ENCODE data around the gene JADE3. TPM values are rescaled to one million over a fixed set of nuclear protein-coding genes. Genes with fewer than 3 reads are reported as not detected.

JADE3 gene
- polyA plus RNA-seq, 4 donors, result 1.1 to 11.5 (median 2.4) TPM

DNA sequence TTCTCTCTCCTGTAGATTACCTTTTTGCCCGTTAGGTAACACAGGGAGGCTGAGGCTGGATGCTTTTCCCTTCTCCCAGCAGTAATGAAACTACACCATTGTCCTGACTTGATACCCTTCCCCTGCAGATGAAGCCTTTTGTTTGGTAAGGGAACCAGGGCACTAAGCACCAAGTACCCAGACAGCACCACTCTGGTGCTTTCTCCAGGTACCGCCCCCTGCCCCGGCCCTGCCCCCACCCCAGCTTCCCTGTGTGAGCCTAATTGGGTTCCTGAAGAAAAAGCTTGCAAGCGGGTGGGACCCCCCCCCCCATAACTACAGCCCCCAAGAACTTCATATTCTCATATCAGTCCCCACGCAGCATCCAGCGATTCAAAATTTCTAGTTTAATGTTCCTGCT is 79.8 kb downstream of the JADE3 start:
- peaks cover 0 to 2% (median 0%) of the 10 kb centered on the region in 3 donors for H3K27me3 ChIP-seq (ENCODE audit: control insufficient read depth in 3 of 3, insufficient read depth in 3 of 3, low read length in 3 of 3)
- no peak for DNase-seq
- H3K4me3 ChIP-seq (ENCODE audit: low read depth in 1 of 3, low read length in 3 of 3), result no peak overlapping the region
- 85 to 93% (median 90%) methylated on average over 6 of the region's 6 CpGs for WGBS, 3 donors
- no peaks in the 10 kb centered on the region for H3K9me3 ChIP-seq (ENCODE audit: control insufficient read depth in 2 of 2, insufficient read depth in 1 of 2, low read depth in 1 of 2, low read length in 1 of 2)
- no peak for FAIRE-seq
- no peak overlapping the region for H3K27ac ChIP-seq (ENCODE audit: low read depth in 1 of 3, low read length in 2 of 3)
- H3K4me1 ChIP-seq (ENCODE audit: control insufficient read depth in 3 of 3, insufficient read depth in 2 of 3, low read depth in 1 of 3, low read length in 2 of 3), result no peaks in the 10 kb centered on the region
- no peaks in the 10 kb centered on the region for H3K36me3 ChIP-seq (ENCODE audit: control insufficient read depth in 3 of 3, insufficient read depth in 2 of 3, low read depth in 1 of 3, low read length in 3 of 3)

DNA sequence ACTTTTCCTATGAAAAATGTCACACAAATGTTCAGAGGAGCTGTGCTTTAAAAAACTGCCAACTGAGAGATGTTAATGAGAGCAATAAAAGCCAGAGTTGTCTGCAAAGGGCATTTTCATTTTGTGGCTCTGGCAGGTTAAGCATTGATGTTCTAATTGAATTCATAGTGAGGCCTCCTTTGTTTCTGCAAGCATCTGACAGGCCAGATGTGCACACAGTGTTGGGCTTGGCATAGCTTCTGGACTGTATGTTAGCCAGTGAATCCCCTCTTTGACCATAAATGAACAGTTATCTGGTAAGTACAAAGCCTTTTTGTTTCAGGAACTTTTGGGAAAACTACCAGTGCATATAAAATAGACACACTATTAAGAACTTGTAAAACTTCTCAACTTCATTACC is 81.9 kb downstream of the JADE3 start:
- H3K9me3 ChIP-seq (ENCODE audit: control insufficient read depth in 2 of 2, insufficient read depth in 1 of 2, low read depth in 1 of 2, low read length in 1 of 2), result peaks cover 0 to 4% of the 10 kb centered on the region in 2 donors
- peaks cover 0 to 6% (median 0%) of the 10 kb centered on the region in 3 donors for H3K36me3 ChIP-seq (ENCODE audit: control insufficient read depth in 3 of 3, insufficient read depth in 2 of 3, low read depth in 1 of 3, low read length in 3 of 3)
- H3K27ac ChIP-seq (ENCODE audit: low read depth in 1 of 3, low read length in 2 of 3), result no peak overlapping the region
- FAIRE-seq (no peak), DNase-seq (no peak)
- peaks cover 0 to 2% (median 0%) of the 10 kb centered on the region in 3 donors for H3K27me3 ChIP-seq (ENCODE audit: control insufficient read depth in 3 of 3, insufficient read depth in 3 of 3, low read length in 3 of 3)
- no peaks in the 10 kb centered on the region for H3K4me1 ChIP-seq (ENCODE audit: control insufficient read depth in 3 of 3, insufficient read depth in 2 of 3, low read depth in 1 of 3, low read length in 2 of 3)
- no peak overlapping the region for H3K4me3 ChIP-seq (ENCODE audit: low read depth in 1 of 3, low read length in 3 of 3)

DNA sequence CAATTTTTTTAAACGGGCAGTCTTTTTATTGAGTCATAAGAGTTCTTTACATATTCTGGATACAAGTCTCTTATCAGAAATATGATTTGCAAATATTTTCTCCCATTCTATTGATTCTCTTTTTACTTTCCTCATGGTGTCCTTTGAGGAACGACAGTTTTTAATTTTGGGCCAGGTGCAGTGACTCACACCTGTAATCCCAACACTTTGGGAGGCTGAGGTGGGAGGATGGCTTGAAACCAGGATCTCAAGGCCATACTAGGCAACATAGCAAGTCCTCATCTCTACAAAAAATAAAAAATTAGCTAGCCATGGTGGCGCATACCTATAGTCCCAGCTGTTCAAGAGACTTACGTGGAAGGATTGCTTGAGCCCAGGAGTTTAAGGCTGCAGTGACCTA is 99.9 kb downstream of the JADE3 start:
- Histone ChIP-seq H3K9me3 (ENCODE audit: control insufficient read depth in 2 of 2, insufficient read depth in 1 of 2, low read depth in 1 of 2, low read length in 1 of 2) (no peaks in the 10 kb centered on the region), H3K4me3 (ENCODE audit: low read depth in 1 of 3, low read length in 3 of 3) (no peak overlapping the region), H3K36me3 (ENCODE audit: control insufficient read depth in 3 of 3, insufficient read depth in 2 of 3, low read depth in 1 of 3, low read length in 3 of 3) (no peaks in the 10 kb centered on the region), H3K27me3 (ENCODE audit: control insufficient read depth in 3 of 3, insufficient read depth in 3 of 3, low read length in 3 of 3) (no peaks in the 10 kb centered on the region), H3K4me1 (ENCODE audit: control insufficient read depth in 3 of 3, insufficient read depth in 2 of 3, low read depth in 1 of 3, low read length in 2 of 3) (no peaks in the 10 kb centered on the region), H3K27ac (ENCODE audit: low read depth in 1 of 3, low read length in 2 of 3) (no peak overlapping the region)
- DNase-seq, result no peak
- no peak for FAIRE-seq
- WGBS, 3 donors, result 87 to 99% (median 95%) methylated on average over 4 of the region's 4 CpGs

DNA sequence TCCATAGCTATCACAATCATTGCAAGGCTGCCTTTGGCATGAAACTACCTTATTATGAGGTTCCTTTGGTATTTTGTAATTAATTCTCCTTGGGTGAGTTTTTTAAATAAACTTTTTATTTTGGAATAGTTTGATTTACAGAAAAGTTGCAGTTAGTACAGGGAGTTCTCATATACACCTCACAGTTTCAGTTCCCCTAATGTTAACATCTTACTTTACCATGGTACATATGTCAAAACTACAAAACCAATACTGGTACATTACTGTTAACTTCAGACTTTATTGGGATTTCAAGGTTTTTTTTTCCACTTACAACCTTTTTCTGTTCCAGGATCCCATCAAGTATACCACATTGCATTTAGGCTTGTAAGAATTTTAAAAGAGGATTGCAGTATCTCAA is 114.0 kb downstream of the JADE3 start:
- no peaks in the 10 kb centered on the region for H3K27me3 ChIP-seq (ENCODE audit: control insufficient read depth in 3 of 3, insufficient read depth in 3 of 3, low read length in 3 of 3)

DNA sequence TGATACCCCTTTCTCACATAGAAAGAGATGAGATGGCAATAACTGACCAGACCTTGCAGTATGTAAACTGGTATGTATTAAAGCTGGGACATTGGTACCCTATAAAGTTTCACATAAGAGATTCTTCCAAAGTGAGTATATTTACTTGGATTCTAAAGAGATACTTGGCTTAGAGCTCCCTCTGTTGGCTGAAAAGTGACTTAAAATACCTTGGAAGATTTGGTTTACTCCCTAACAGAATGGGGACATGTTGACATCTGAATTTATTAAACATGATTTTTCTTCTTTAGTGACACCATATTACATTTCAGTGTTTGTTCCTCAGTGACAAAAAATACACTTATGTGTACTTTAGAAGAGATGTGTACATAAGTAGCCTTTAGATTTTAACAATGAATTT is 118.1 kb downstream of the JADE3 start:
- Histone ChIP-seq H3K4me3 (ENCODE audit: low read depth in 1 of 3, low read length in 3 of 3) (no peak overlapping the region), H3K9me3 (ENCODE audit: control insufficient read depth in 2 of 2, insufficient read depth in 1 of 2, low read depth in 1 of 2, low read length in 1 of 2) (no peaks in the 10 kb centered on the region), H3K36me3 (ENCODE audit: control insufficient read depth in 3 of 3, insufficient read depth in 2 of 3, low read depth in 1 of 3, low read length in 3 of 3) (peaks cover 0 to 7% (median 1%) of the 10 kb centered on the region in 3 donors), H3K27ac (ENCODE audit: low read depth in 1 of 3, low read length in 2 of 3) (no peak overlapping the region), H3K27me3 (ENCODE audit: control insufficient read depth in 3 of 3, insufficient read depth in 3 of 3, low read length in 3 of 3) (no peaks in the 10 kb centered on the region), H3K4me1 (ENCODE audit: control insufficient read depth in 3 of 3, insufficient read depth in 2 of 3, low read depth in 1 of 3, low read length in 2 of 3) (peaks cover 0 to 4% (median 0%) of the 10 kb centered on the region in 3 donors)
- DNase-seq, result peak; percentile 55 to 62
- FAIRE-seq, result no peak

More for the DNA sequence above, 114.0 kb downstream of the JADE3 start:
- H3K27ac ChIP-seq (ENCODE audit: low read depth in 1 of 3, low read length in 2 of 3), result no peak overlapping the region
- DNase-seq (no peak), FAIRE-seq (no peak)
- H3K9me3 ChIP-seq (ENCODE audit: control insufficient read depth in 2 of 2, insufficient read depth in 1 of 2, low read depth in 1 of 2, low read length in 1 of 2), result no peaks in the 10 kb centered on the region
- H3K4me3 ChIP-seq (ENCODE audit: low read depth in 1 of 3, low read length in 3 of 3), result no peak overlapping the region
- no peaks in the 10 kb centered on the region for H3K4me1 ChIP-seq (ENCODE audit: control insufficient read depth in 3 of 3, insufficient read depth in 2 of 3, low read depth in 1 of 3, low read length in 2 of 3)
- H3K36me3 ChIP-seq (ENCODE audit: control insufficient read depth in 3 of 3, insufficient read depth in 2 of 3, low read depth in 1 of 3, low read length in 3 of 3), result peaks cover 0 to 3% (median 1%) of the 10 kb centered on the region in 3 donors

DNA sequence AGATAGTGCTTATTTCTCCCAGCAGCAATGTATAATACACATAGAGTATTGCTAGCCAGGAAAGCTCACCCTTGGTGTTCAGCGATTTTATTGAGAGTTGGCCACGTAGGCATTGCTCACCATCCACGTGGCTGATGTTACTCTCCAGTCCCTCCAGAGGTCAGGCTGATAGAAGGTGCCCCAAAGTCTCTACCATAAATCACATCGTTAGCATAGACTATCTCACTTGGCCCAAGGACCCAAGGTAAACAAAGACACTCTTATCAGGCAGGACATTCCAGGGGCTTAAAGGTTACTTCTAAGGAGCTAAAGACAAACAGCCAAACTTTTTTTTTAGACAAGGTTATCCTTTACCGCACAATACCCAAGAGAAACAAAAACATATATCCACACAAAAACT is 135.8 kb downstream of the JADE3 start:
- no peaks in the 10 kb centered on the region for H3K4me1 ChIP-seq (ENCODE audit: control insufficient read depth in 3 of 3, insufficient read depth in 2 of 3, low read depth in 1 of 3, low read length in 2 of 3)
- peak overlapping the region in 1 of 3 donors; percentile 79 for H3K27ac ChIP-seq (ENCODE audit: low read depth in 1 of 3, low read length in 2 of 3)
- peaks cover 0 to 1% of the 10 kb centered on the region in 2 donors for H3K9me3 ChIP-seq (ENCODE audit: control insufficient read depth in 2 of 2, insufficient read depth in 1 of 2, low read depth in 1 of 2, low read length in 1 of 2)
- FAIRE-seq, result no peak
- no peak overlapping the region for H3K4me3 ChIP-seq (ENCODE audit: low read depth in 1 of 3, low read length in 3 of 3)
- WGBS, 3 donors, result 21 to 47% (median 27%) methylated on average over 5 of the region's 5 CpGs
- no peaks in the 10 kb centered on the region for H3K36me3 ChIP-seq (ENCODE audit: control insufficient read depth in 3 of 3, insufficient read depth in 2 of 3, low read depth in 1 of 3, low read length in 3 of 3)
- DNase-seq, result peak; percentile 70 to 72
- H3K27me3 ChIP-seq (ENCODE audit: control insufficient read depth in 3 of 3, insufficient read depth in 3 of 3, low read length in 3 of 3), result no peaks in the 10 kb centered on the region

DNA sequence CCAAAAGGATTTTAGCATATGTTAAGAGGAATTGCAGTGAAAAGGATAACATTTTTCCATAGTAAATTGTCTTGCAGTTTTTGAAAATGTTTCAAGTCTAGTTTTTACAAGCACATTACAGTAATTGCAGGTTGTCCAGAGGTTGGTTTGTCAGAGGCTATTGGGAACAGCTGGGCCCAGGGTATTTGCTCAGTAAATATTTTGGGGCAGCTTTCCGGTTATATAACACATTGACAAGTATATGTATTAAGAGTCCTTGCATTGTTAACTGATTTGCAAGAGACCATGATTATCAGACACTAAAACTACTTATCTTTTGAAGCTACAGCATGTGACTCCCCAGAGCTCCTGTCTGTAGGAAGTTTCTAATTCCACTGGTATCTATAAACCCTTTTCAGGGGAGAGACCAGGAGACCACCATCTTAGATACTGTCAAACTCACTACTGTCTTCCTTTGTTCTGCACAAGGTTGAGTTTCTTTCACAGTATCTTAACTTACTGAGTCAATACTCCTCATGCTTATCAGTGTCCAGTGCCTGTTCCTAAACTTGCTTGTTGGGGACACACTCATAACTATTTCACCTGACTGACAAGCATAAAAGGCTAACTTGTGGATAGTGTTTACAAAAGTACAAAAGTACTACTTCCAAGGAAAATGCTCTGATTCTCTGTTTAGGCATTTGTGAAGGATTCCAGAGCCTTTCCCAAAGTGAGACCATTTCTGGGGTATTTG is 147.1 kb downstream of the JADE3 start:
- FAIRE-seq (no peak), DNase-seq (no peak)
- 36 to 74% (median 42%) methylated on average over 1 of the region's 1 CpG for WGBS, 3 donors
- H3K4me1 ChIP-seq (ENCODE audit: control insufficient read depth in 3 of 3, insufficient read depth in 2 of 3, low read depth in 1 of 3, low read length in 2 of 3), result peaks cover 0 to 7% (median 0%) of the 10 kb centered on the region in 3 donors
- H3K36me3 ChIP-seq (ENCODE audit: control insufficient read depth in 3 of 3, insufficient read depth in 2 of 3, low read depth in 1 of 3, low read length in 3 of 3), result peaks cover 0 to 15% (median 0%) of the 10 kb centered on the region in 3 donors
- H3K27me3 ChIP-seq (ENCODE audit: control insufficient read depth in 3 of 3, insufficient read depth in 3 of 3, low read length in 3 of 3), result no peaks in the 10 kb centered on the region
- no peak overlapping the region for H3K4me3 ChIP-seq (ENCODE audit: low read depth in 1 of 3, low read length in 3 of 3)
- peak overlapping the region in 1 of 3 donors; percentile 2 for H3K27ac ChIP-seq (ENCODE audit: low read depth in 1 of 3, low read length in 2 of 3)
- no peaks in the 10 kb centered on the region for H3K9me3 ChIP-seq (ENCODE audit: control insufficient read depth in 2 of 2, insufficient read depth in 1 of 2, low read depth in 1 of 2, low read length in 1 of 2)

DNA sequence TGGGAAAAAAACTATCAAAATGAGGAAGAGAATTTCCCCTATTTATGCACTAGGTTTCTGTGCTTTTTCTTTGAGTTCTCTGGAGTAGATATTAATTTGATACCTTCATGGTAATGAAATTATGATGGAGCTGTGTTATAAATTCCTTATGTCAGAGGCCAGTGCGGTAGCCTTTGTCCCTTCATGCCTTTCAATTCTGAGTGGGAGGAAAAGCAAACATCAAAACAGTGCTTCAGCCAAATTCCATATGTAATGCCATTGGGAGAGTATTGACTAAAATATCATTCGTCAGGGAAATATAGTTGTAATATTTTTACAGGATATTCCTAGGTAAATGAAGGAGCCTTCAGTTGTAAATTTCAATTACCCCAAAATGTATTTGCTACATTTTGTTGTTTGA is 148.5 kb downstream of the JADE3 start:
- Histone ChIP-seq H3K9me3 (ENCODE audit: control insufficient read depth in 2 of 2, insufficient read depth in 1 of 2, low read depth in 1 of 2, low read length in 1 of 2) (no peaks in the 10 kb centered on the region), H3K4me1 (ENCODE audit: control insufficient read depth in 3 of 3, insufficient read depth in 2 of 3, low read depth in 1 of 3, low read length in 2 of 3) (peaks cover 0 to 7% (median 0%) of the 10 kb centered on the region in 3 donors), H3K27me3 (ENCODE audit: control insufficient read depth in 3 of 3, insufficient read depth in 3 of 3, low read length in 3 of 3) (no peaks in the 10 kb centered on the region), H3K27ac (ENCODE audit: low read depth in 1 of 3, low read length in 2 of 3) (peak overlapping the region in 1 of 3 donors; percentile 17), H3K36me3 (ENCODE audit: control insufficient read depth in 3 of 3, insufficient read depth in 2 of 3, low read depth in 1 of 3, low read length in 3 of 3) (peaks cover 0 to 11% (median 0%) of the 10 kb centered on the region in 3 donors), H3K4me3 (ENCODE audit: low read depth in 1 of 3, low read length in 3 of 3) (no peak overlapping the region)
- FAIRE-seq (no peak), DNase-seq (peak in 1 of 2 donors; percentile 10)
- 34 to 64% (median 36%) methylated on average over 2 of the region's 2 CpGs for WGBS, 3 donors

Data from small intestine (tissue), 7 donors.